DMS 273 treated with DMSO at 0.1 percent for 48 hours (cell line): ENCODE measurements around the gene C15orf62.
A peak's percentile ranks its signal among the peaks of the same experiment; 100 is the strongest.

Experiments
- DNase-seq: peaks from one replicate; lab custom pipeline; 2025; lab: John Stamatoyannopoulos, UW

Gene C15orf62

DNA sequence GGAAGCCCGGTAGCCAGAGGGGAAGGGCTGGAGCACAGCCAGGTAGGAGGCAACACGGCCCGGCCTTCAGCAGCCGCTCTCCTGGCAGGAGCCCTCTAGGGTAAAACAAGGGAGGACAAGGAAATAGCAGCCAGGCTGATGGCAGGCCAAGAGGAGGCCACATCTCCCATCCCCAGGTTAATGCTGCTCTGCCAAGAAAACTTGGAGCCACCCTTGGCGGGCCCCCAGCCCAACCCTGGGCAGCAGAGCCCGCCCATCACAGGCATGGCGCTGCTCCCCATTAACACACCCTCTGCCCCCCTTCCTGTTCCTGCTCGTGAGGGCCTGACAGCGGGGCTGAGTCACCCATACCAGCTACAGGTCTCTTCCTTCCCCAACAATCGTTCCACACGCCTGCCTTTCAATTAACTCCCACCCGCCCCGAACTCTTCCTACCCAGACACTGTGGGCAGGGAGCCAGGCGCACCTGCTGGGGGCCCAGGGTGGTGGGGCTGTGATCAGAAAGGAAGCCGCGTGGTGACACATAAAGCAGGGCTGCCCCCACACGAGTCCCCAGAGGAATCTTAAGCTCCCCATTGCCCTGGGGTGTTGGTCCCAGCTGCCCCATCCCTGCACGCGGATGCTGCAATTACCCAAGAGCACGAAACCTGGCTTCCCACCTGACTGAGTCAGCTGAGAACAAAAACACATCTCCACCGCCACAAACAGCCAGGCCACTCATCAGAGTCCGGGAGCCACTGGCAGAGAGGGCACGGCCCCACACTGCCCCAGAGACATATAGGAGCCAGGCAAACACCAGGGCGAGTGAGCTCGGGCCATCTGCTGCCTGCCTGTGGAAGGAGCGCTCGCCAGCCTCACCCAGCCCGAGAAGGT, at the start of gene C15orf62:
TSS of gene C15orf62 (plus strand) at position 707 of the 873 bp plus-strand sequence. CDS start 516 bp downstream, outside the sequence.
- no peak for DNase-seq

DNA sequence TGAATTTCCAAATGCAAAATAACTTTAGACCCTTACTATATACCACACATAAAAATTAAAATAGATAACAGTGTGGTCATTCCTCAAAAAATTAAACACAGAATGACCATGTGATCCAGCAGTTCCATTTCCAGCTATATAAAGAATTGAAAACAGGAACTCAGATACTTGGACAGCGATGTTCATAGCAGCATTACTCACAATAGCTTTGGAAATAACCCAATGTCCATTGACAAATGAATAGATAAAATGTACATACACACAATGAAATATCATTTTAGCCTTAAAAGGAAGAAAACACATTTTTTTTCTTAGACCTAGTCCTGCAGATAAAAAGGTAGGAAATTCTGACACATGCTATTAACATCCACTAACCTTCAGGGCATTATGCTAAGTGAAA, 48.1 kb upstream of the C15orf62 start:
- no peak for DNase-seq

GRCh38 chr15:40722354-40722753, 47.4 kb upstream of the C15orf62 start:
- DNase-seq: no peak

DNA sequence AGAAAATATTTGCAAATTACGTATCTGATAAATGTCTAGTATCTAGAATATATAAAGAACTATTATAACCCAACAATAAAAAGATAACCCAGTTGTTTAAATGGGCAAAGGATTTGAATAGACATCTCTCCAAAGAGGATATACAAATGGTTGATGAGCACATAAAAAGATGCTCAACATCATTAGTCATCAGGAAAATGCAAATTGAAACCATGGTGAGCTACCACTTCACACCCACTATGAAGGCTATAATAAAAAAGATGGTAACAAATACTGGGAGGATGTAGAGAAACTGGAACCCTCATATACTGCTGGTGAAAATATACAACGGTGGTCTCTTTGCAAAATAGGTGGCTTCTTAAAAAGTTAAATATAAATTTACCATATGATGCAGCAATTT, 46.8 kb upstream of the C15orf62 start:
- no peak for DNase-seq

DNA sequence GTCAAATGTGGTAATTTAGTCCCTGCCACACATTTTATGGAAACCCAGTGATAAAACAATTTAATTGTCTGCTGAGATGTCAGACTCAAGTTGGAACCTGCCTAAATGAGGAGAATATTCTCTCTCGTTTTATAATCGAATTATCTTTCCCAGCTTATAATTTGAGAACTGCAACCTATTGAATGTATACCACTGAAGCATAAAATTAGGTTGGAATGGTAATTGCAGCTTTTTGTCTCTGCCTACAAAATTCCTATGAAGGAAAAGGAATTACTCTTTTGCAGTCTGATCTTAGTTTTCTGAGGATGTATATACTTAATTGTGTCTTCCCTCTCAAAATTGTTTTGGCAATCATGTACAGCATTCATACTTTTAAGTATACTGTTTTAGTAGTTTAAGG, 45.9 kb upstream of the C15orf62 start:
- no peak for DNase-seq

GRCh38 chr15:40731034-40731433, 38.7 kb upstream of the C15orf62 start:
- DNase-seq: no peak

GRCh38 chr15:40736575-40736974, 33.2 kb upstream of the C15orf62 start:
- no peak for DNase-seq

DNA sequence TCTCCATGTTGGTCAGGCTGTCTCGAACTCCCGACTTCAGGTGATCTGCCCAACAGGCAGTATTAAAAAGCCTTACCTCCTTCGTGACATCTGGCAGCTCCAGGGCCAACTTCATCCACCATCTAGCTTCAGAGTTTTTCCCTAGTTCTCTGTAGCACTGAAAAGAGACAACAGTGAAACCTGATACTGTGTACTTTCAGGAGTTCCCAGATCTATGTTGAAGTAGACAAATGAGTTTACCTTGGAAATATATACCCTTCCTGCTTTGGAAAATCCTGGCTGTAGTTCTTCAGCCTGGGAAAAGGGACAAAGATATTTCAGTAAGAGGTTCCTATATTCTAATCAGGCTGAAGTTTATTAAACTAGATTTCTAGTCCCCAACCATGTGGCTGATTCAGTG, 32.7 kb upstream of the C15orf62 start:
- DNase-seq: no peak

- no peak for DNase-seq
These were observed 30.7 kb upstream of the C15orf62 start for GRCh38 chr15:40739047-40739446.

GRCh38 chr15:40739854-40740253, 29.9 kb upstream of the C15orf62 start:
- no peak for DNase-seq

- DNase-seq: no peak
These were observed 26.3 kb upstream of the C15orf62 start for GRCh38 chr15:40743485-40743901.

- DNase-seq: no peak
These were observed 25.6 kb upstream of the C15orf62 start for GRCh38 chr15:40743921-40744814.

GRCh38 chr15:40744815-40745152, 25.0 kb upstream of the C15orf62 start:
- no peak for DNase-seq

DNA sequence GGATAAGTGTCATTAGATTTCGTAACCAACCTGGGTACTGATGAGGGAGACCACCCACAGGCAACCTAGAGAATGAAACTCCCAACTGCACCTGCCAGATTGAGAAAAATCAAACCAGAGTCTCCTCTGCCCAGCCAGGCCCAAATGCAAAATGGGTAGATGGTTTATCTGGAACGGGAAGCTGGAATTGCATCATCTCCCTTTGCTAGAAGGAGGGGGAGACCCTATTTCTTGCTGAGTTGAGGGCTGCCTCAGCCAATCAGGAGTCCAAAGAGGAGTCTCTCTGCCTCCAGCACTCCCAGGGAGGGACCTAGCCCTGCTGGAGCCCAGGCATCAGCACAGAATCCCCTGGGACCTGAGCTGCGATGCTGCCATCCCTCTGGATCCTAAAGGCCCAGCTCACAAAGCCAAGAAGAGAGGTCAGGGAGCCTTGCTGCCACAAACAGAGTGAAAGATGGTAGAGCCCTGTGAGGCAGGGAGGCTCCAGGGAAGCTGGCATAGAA, 22.8 kb upstream of the C15orf62 start:
- no peak for DNase-seq

- DNase-seq: no peak
These were observed 21.8 kb upstream of the C15orf62 start for GRCh38 chr15:40747685-40748631.

DNA sequence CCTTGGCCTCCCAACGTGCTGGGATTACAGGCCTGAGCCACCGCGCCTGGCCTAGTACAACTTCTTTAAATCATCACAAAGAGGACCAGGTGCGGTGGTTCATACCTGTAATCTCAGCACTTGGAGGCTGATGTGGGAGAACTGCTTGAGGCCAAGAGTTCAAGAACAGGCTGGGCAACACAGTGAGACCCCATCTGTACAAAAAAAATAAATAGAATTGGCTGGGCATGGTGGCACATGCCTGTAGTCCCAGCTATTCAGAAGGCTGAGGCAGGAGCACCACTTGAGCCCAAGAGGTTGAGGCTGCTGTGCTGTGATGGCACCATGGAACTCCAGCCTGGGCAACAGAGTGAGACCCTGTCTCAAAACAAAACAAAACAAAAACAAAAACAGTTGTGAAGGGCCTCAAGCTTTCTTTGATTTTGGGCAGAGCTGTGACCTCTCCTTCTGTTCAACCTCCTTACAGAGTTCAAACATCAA, 20.6 kb upstream of the C15orf62 start:
- DNase-seq: no peak

- DNase-seq: no peak
These were observed 18.9 kb upstream of the C15orf62 start for GRCh38 chr15:40750885-40751284.

DNA sequence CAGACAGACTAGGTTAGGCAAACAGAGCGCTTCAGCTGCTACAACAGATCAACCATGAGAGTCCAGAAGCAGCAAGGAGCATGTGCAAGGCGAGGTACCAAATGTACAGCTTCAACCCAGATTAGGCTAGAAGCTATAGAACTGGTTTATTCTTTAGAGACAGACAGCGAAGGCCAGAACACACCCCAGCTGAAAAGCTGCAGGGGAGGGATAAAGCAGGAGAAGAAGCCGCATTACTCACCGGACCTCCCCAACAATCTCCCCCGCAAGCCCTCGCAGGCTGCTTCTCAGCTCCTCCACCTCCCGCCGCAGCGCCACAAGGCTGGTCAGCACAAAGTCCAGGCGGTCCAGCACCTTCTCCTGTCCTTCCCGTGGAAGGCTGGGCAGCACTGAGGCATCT, 18.0 kb upstream of the C15orf62 start:
- no peak for DNase-seq

DNA sequence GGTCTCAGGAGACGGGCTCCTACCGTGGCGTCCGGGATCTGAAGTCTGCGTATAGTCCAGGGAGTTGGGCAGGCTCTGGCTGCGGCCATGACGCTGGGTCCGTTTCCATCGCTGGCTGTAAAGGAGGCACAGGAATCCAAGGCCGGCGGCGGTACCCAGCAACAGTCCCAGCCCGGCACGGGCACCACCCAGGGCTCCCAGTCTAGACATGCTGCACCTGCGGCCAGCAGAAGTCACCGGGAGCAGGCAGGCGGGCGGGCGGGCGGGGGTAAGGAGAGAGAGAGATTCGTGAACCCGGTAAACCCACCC, 15.3 kb upstream of the C15orf62 start:
- no peak for DNase-seq

- DNase-seq: peak; percentile 44
These were observed 14.6 kb upstream of the C15orf62 start, which contains the start of gene RMDN3 for GRCh38 chr15:40754883-40755811. Gene RMDN3 (minus strand): TSS chr15:40755254. CDS start chr15:40754783, 471 bp downstream.
